HG03520 (cell line): ENCODE data around the gene RNASEH1.

Source experiments
- ATAC-seq: cut with Tn5 transposase; IDR thresholded peaks from one replicate; pipeline ENCODE4 v1.9.1; 2021; ENCODE audit warnings: mild to moderate bottlenecking, moderate library complexity; ENCODE audit not compliant: unreplicated experiment

The RNASEH1 gene, protein sequence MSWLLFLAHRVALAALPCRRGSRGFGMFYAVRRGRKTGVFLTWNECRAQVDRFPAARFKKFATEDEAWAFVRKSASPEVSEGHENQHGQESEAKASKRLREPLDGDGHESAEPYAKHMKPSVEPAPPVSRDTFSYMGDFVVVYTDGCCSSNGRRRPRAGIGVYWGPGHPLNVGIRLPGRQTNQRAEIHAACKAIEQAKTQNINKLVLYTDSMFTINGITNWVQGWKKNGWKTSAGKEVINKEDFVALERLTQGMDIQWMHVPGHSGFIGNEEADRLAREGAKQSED

DNA sequence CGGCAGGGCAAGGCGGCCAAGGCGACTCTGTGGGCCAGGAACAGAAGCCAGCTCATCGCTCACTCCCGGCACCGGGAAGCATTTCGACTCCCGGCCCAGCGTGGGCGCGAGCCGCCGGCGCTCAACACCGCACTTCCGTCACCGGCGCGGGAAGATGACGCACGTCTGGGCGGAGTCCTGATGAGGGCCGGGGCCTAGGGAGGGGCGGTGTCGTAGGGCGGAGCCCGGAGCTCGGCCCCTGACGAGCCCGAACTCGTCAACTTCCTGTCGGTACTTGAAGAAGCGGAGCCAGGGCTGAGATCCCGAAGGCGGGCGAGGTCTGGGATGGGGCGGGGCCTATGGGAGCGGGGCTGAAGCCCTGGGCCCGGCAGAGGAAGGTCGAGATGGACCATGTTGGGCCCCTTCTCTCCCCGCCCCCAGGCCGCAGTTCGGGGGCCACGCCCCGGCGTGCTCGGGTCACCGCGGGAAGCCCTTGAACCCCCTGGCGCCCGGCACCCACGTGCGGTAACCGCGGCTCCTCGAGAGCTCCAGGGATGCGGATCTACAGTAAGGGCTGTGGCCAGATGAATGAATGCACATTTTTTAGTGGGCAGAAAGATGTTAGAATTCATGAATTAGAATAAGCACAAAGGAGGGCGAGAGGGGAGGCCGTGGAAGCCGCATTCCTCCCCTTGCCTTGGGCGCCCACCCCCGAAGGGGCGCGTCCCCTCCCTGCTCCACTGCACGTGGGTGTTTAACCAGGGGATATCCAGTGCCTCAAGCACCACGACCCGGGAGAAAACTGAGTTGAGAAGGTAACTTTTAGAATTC, at the start of gene RNASEH1:
TSS of gene RNASEH1 (minus strand) at position 129 of the 810 bp plus-strand sequence. CDS start at position 56, 73 bp downstream.
- peak; percentile 98 for ATAC-seq

DNA sequence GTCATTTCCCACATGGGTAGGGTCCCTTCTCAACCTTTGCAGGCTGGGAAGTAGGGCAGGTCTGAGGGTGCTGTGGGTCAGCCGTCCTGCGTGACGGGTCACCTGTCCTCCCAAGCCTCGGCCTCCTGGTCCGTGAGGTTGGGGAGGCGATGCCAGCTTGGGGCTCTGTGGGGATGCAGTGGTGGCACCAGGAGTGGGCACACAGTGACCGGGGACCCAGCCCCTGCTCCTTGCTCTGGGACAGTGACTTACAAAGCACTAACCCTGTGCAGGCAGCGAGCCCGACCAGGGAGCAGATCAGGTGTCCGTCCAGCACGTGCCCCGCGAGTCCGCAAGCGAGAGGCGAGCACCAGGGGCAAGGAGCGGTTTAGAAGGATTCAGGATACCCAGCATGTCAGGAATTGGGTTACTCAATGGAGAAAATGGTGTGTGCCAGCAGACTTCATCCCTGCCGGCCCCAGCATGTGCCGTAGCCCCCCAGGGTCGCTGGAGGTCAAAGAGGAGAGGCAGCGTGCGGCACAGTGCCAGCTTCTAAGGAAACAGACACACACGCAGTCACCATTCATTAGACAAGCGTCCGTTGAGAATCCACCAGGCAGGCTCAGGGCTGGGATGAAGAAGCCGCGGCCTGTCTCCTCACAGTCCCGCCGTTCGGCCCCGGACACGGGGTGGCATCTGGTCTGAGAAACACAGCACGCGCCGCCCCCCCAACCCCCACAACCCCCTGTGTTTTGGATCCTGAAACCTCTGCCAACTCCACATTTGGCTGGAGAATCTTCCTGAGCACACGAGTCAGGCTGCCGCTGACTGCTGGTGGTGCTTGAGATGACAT, 48.5 kb upstream of the RNASEH1 start:
- no peak for ATAC-seq

DNA sequence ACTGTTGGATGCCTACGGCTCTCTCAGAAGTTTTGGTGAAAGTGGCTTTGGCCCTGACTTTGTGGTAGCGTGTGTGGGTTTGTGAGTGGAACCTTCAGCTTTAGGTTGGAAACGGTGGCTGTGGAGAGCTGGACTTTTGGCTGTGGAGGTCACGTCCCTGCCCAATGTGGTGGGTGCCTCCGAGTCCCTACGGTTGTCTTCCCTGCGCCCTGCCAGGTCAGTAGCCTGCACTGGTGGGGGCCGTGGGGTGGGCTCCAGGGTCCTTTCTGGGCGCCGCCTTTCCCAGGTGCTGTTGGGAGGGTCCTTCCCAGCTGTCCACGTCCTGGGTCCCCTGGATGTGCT, 47.9 kb upstream of the RNASEH1 start:
- ATAC-seq = no peak

DNA sequence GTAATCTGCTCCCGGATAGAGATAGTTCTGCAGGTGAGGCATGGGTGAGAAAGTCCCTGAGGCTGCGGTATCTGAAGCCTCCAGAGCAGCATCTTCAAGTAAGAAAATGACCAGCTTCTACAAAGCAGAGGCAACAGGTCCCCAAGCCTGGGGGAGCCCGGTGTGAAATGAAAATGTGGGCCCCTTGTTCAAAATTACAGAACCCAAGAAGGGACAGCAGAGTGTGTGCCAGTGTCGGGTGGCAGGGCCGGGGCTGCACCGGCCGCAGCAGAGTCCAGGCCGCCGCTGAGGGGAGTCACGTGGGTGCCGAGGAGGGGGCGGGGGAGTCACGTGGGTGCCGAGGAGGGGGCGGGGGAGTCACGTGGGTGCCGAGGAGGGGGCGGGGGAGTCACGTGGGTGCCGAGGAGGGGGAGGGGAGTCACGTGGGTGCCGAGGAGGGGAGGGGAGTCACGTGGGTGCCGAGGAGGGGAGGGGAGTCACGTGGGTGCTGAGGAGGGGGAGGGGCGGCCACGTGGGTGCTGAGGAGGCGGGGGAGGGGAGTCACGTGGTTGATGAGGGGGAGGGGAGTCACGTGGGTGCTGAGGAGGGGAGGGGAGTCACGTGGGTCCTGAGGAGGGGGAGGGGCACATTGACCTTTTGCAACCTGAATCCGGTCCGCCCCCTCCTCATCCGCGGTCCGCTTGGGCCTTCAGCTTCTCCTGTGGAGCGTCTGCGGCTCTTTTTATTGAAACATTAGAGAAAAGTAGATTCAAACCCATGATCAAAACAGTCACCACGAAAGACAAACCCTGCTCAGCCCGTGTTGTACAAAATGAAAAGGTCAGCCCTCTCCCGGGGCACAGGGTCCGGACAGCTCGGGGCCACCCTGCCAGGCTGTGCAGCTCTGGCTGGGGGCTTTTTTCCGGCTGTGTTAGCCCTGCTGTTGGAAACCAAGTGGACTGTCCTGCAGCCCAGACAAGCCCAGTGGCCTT, 47.1 kb upstream of the RNASEH1 start:
- no peak for ATAC-seq

DNA sequence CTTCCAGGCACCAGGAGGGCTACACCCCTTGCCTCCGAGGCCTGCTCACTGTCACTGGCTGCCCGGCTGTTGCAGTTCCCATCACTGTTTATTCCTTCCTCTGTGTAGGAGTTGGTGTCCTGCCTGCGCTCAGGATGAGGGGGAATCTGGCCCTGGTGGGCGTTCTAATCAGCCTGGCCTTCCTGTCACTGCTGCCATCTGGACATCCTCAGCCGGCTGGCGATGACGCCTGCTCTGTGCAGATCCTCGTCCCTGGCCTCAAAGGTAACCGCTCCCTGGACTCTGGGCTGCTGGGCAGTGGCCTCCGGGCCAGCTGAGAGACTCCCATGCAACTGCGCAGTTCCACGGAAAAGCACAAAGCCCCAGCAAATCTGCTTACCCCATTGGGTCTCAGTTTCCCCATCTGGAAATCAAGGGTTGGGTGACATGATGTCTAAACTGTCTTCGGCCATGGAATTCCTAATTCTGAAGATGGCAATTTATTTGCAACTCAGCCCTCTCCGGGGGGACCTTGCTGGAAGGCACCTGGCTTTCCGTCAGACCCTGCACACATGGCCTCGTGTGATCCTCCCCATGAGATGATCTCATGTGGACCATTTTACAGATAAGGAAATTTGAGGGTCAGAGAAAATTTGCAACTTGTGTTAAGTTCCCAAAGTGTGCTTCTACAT, 46.2 kb upstream of the RNASEH1 start:
- ATAC-seq = no peak

DNA sequence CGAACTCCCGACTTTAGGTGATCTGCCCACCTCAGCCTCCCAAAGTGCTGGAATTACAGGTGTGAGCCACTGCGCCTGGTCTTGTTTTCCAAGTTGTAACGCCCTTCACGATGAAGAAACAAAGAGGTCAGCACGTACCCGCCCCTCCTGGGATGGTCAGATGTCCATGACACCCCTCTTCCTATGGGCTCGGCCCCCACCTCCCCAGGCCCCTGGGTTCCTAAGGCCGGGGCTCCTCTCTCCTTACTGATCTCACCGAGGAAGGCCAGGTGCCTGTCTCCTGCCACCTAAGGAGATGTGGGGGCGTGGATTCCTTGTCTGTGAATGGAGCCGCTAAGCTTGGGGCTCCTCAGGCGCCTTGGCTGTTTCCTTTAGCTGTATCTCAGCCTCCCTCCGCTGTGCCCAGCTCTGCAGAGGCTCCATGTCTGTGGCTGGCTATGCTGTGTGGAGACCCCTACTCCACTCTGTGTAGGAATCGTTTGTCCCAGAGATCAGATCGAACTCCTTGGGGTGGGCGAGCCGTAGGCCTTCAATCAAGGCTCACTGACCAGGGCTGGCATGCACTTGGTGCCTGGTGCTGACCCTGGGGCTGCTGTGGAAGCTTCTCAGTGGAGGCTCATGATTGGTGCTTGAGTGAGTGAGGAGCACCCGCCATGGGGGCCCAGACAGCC, 45.5 kb upstream of the RNASEH1 start:
- ATAC-seq = no peak

DNA sequence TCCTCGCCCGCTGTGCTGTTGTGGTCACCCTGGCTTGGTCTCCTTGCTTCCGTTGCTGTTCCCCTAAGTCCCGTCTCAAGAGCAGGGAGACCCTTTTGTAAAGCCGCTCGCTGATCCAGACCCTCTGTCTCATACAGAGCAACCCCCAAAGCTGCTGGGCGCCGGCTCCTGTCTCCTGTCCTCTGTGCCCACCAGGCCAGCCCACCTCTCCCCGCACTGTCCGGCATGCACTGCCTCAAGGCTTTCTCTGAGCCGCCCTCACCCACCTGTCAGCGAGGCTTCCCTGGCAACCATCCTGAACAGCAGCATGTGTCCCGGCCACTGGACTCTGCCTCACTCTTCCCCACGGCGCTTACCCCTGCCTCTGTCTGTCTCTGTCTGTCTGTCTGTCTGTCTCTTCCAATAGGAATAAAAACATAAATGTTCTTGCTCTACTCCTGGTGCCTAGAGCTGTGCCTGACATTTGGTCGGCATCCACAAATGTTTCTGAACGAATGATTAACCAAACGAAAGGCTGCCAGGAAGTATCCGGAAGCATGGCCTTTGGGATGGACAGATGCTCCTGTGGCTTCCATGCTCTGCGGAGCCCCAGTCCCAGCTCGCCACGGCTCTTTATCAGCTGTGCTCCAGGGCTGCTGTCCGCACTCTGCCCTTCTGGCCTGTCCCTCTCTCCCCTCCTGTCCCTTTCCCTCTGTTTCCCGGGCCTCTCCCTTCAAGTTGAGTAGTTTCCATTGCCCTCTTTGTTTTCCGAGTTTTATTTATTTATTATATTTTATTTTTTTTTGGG, 44.6 kb upstream of the RNASEH1 start:
- ATAC-seq = no peak

DNA sequence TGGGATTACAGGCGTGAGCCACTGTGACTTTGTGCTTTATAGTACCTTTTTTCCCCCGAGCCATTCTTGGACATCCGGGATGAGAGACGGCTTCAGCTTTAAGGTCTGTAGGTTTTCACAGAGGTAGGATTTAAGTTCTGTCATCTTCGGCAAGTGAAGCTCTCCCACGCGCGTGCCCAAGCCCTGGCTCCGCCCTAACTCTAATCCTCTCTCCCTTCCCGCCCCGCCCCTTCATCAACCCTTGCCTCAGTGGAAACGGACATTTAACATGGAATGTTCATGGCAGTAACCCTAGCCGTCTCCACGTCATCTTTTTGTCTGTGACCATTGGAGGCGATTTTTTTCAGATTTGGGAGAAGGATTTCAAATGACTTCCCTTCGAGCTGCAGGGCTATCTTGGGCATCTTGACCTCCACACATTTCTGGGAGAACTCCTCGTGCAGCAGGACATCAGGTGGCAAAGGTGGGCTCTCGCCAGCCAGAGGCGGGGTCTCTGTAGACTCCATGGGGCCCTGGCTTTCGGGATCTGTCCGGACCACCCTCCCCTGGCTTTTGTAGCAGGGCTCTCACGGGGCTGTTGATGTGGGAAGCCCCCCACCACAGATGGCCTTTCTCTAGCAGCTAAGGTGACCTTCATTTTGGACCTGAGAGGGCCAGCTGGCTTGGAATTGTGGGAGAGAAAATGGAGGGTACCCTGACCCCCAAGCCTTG, 43.6 kb upstream of the RNASEH1 start:
- ATAC-seq = no peak

DNA sequence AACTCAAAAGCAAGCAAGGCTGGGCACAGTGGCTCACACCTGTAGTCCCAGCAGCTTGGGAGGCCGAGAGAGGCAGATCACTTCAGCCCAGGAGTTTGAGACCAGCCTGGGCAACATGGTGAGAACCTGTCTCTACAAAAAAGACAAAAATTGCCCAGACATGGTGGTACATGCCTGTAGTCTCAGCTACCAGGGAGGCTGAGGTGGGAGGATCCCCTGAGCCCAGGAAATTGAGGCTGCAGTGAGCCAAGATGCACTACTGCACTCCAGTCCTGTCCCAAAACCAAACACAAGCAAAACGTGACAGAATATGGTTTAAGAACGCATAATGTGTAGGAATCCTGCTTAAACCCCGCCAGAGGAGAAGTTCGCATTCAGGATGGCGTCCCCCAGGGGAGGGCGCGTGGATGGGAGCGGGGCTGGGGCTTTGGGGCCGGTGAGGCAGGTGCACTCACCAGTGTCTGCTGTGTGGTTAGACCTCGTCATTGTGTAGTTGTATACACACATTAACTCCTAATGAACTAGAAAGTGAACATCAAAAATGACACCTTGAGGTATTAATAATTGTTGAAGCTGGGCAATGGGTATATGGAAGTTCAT, 42.2 kb upstream of the RNASEH1 start:
- no peak for ATAC-seq

DNA sequence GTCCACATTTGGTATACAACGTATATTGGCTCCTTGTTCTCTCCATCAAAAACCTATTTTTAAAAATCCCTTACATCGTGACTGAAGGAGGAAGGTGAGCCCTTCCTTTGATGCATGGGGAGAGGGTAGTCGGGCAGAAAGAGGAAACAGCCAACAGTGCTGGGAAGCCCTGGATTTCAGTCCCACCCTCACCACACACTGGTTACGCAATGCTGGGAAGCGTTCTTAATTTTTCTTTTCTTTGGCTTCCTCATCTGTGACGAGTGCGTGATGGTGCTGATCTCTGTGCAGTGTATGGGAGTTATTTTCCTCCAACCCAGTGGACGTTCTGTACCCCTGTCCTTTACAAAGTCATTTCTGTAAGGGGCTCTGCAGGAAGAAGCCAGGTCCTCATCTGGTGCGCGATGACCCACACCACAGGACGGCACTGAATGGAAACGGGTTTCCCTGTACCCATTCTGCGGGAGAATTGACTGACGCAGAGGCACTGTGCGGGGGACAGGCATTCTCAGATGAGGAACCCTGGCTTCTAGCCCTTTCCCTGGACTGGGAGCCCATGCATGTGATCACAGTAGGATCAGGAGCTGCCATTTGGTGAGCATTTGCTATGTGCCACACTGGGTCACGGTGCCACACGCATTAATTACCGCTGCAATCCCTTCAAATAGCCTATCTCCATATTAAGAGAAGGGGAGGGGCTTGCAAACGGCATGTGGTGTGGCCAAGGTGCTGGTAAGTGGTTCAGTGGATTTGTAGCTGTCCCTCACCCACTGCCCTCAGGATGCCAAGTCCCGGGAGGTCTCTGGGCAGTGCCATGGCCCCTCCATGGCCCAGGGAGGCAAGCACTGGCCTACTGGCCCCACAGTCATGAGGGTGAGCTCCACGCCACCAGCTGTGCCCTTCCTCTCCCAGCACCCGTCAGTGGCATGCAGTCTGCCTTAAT, 41.0 kb upstream of the RNASEH1 start:
- no peak for ATAC-seq

DNA sequence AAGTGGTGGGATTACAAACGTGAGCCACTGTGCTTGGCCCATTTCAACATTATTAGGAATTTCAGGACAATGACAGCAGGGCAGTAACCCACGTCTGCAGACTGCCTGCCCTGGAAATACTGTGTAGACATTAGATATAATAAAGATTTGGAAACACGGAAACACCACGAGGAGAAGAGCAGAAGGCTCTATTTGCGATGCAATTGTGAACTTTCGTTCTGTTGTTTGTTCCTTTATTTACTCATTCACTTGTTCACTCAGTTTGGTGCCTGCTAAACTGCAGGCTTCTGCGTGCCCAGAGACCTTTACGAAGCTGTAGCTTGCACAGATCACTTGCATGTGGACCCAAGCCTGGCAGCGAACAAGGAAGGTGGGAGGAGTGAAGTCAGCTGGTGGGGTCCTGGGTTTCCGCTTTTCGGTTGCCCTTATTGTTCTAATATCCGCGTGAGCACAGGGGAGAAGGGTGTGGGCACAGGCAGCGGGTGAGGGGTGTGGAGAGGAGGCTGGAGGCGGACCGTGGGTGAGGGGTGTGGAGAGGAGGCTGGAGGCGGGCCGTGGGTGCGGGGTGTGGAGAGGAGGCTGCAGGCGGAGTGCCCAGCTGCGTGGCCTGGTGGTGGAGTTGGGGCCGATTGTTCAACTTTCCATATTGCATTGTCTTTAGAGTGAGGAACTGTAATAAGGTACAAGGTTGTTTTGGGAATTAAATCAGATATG, 40.2 kb upstream of the RNASEH1 start:
- ATAC-seq = no peak

DNA sequence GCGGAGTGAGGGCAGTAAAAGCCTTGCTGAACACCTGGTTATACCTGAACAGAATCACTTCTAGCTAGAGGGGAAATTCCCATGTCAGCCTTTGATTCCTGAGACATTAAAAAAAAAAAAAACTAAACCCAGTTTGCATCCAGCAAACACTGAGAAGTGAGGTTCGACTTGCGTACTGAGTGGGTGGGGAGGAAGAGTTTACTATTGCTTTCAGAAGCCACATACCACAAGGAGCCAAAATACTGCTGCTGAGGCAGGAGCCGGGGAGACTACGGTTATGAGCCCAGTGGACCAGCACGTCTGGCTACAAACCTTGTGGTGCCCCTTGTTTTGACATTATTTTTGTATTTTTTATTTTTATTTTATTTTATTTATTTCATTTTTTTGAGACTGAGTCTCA, 39.4 kb upstream of the RNASEH1 start:
- no peak for ATAC-seq

DNA sequence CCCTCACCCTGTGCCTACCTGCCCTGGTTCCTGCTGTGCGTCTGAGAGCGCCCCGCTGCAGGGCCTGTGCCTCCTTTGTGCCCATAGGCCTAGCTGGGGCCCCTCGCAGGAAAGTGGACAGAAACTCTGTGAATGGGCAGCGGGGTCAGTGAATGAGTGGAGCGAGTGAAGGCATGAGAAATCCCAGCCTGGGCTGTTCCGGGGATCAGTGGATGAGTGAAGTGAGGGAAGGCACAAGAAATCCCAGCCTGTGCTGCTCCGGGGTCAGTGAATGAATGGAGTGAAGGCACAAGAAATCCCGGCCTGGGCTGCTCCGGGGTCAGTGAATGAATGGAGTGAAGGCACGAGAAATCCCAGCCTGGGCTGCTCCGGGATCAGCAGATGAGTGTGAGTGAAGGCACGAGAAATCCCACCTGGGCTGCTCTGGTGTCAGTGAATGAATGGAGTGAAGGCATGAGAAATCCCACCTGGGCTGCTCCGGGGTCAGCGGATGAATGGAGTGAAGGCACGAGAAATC, 38.8 kb upstream of the RNASEH1 start:
- no peak for ATAC-seq

DNA sequence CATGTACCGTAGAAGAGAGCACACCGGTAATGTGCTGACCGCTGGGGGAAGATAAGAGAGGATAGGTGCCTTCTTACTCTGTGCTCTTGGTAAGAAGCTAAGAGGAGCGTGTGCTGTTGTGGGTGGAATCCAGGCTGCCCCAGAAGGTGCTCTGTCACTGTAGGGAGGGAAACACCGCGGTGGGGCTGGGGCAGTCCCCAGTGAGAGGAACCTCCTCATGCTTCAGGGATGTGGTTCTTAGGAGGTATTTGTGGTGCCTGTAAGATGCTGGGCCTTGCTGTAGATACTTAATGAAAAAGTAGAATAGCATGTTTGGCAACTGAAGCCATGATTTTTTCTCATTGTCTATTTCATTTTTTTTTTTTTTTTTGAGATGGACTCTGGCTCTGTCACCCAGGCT, 37.9 kb upstream of the RNASEH1 start:
- ATAC-seq = peak; percentile 65

DNA sequence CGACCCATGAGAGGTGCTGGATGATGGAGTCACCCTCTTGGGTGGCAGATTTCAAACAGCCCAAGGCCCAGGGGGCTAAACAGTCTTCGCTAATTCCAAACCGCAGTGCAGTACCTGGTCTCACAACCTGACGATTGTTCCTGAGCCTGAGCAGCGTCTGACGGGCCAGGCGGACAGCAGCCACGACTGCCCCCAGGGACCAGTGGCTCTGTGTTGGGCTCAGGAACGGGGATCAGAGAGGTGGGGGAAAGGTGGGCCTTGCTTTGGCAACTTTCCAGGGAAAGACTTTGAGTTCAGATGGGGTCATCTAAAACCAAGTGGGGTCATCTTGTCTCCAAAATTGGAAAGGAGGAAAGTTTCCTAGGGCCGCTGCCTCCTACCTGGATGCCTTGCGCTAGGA, 37.3 kb upstream of the RNASEH1 start:
- ATAC-seq = no peak
